ENCODE results near the gene HOMER2. TPM values are rescaled to one million over a fixed set of nuclear protein-coding genes. Genes with fewer than 3 reads are reported as not detected.

HOMER2 gene
- total RNA-seq, 1 experiment from 2014 or later, result 14.2 TPM

GRCh38 chr15:82900511-82901060 lies 51.9 kb downstream of the HOMER2 start:
- Histone ChIP-seq H2BK15ac (ENCODE audit: low read depth, low read length) (no peak overlapping the region), H3K4me1 (ENCODE audit: insufficient read depth, low read length) (no peaks in the 10 kb centered on the region; the same call in 1 of the 2 replicates), H3K4ac (ENCODE audit: low read depth, low read length) (no peak overlapping the region), H4K8ac (replicated peaks; ENCODE audit: insufficient read length, low read depth, low read length) (no peak overlapping the region), H2BK5ac (ENCODE audit: insufficient read length, low read length) (no peak overlapping the region), H2BK120ac (ENCODE audit: low read depth, low read length, poor library complexity, severe bottlenecking) (no peak overlapping the region), H3K9me3 (ENCODE audit: control insufficient read depth, low read depth, low read length) (no peaks in the 10 kb centered on the region), H4K91ac (ENCODE audit: insufficient read length, low read depth, low read length) (no peak overlapping the region), H2BK12ac (ENCODE audit: insufficient read length, low read depth, low read length) (no peak overlapping the region), H3K79me2 (ENCODE audit: insufficient read depth, low read length) (no peaks in the 10 kb centered on the region), H3K27ac (ENCODE audit: insufficient read length, low read depth, low read length) (no peak overlapping the region), H3K23ac (ENCODE audit: insufficient read length, low read depth, low read length) (no peak overlapping the region), H3K56ac (ENCODE audit: insufficient read length, low read depth, low read length) (no peak overlapping the region), H3T11ph (ENCODE audit: low read length) (no peak overlapping the region), H3K79me1 (ENCODE audit: insufficient read depth, low read depth, low read length, poor library complexity, severe bottlenecking) (no peaks in the 10 kb centered on the region), H2BK20ac (ENCODE audit: low read depth, low read length, poor library complexity, severe bottlenecking) (no peak overlapping the region), H4K20me1 (ENCODE audit: control insufficient read depth, insufficient read depth, insufficient read length) (no peaks in the 10 kb centered on the region), H3K23me2 (ENCODE audit: insufficient read length, low read depth, low read length, poor library complexity, severe bottlenecking) (no peaks in the 10 kb centered on the region), H3K18ac (ENCODE audit: insufficient read length, low read depth, low read length) (no peak overlapping the region), H2AFZ (ENCODE audit: low read length) (no peak overlapping the region), H2AK5ac (ENCODE audit: insufficient read length, low read length) (no peak overlapping the region), H4K5ac (ENCODE audit: insufficient read length, low read depth, low read length) (no peak overlapping the region), H3K27me3 (ENCODE audit: insufficient read depth, low read length) (no peaks in the 10 kb centered on the region), H3K9ac (ENCODE audit: extremely low read depth, insufficient read length, low read length) (no peak overlapping the region), H3K14ac (ENCODE audit: insufficient read depth, low read length) (no peak overlapping the region), H3K4me2 (ENCODE audit: insufficient read depth, insufficient read length, low read length) (no peak overlapping the region)
- WGBS (ENCODE audit: extremely low coverage, insufficient read length, low lambda C conversion rate), result no CpG with 5 or more reads among the region's 1 CpG
- Mint-ChIP-seq H3K27me3 (ENCODE audit: low read depth) (no peaks in the 10 kb centered on the region), H3K4me3 (no peak overlapping the region), H3K36me3 (ENCODE audit: insufficient read depth in 1 of 3, low read depth in 3 of 3) (no peaks in the 10 kb centered on the region), H3K4me1 (peaks cover 7 to 11% of the 10 kb centered on the region in 2 experiments; a peak in 3 of 4 replicates), H3K27ac (no peak overlapping the region; a peak in 1 of 7 replicates), H3K9me3 (no peaks in the 10 kb centered on the region)
- no peak for TF ChIP-seq CTCF (conservative IDR thresholded peaks at IDR 0.05)
- DNase-seq, result no peak

Measured in H9 (cell line).